Bone marrow (tissue), 2 donors: ENCODE measurements around the gene ANTXR1.

ENCODE experiments used
- DNase-seq, 2 donors: peaks; one replicate each; lab custom pipeline; 2025; lab: John Stamatoyannopoulos, UW

ANTXR1 gene

GRCh38 chr2:69181806-69182427 lies 168.9 kb downstream of the ANTXR1 start:
- DNase-seq = no peak

- no peak for DNase-seq
Observed at GRCh38 chr2:69183659-69184058, 170.7 kb downstream of the ANTXR1 start.

- DNase-seq = no peak
Observed at GRCh38 chr2:69184224-69184623, 171.2 kb downstream of the ANTXR1 start.

GRCh38 chr2:69185807-69186206 lies 172.8 kb downstream of the ANTXR1 start:
- no peak for DNase-seq

GRCh38 chr2:69186614-69187013 lies 173.6 kb downstream of the ANTXR1 start:
- DNase-seq = no peak

- DNase-seq = no peak
Observed at GRCh38 chr2:69188182-69188900, 175.4 kb downstream of the ANTXR1 start.

- no peak for DNase-seq
Observed at GRCh38 chr2:69190743-69191404, 177.9 kb downstream of the ANTXR1 start.

- no peak for DNase-seq
Observed at GRCh38 chr2:69191634-69192033, 178.7 kb downstream of the ANTXR1 start.

GRCh38 chr2:69192176-69192945 lies 179.4 kb downstream of the ANTXR1 start:
- no peak for DNase-seq

- DNase-seq = no peak
Observed at GRCh38 chr2:69195706-69196105, 182.7 kb downstream of the ANTXR1 start.

- DNase-seq = no peak
Observed at GRCh38 chr2:69196327-69197117, 183.5 kb downstream of the ANTXR1 start.

GRCh38 chr2:69200107-69200520 lies 187.1 kb downstream of the ANTXR1 start:
- no peak for DNase-seq

- DNase-seq = no peak
Observed at GRCh38 chr2:69201259-69201658, 188.3 kb downstream of the ANTXR1 start.

- no peak for DNase-seq
Observed at GRCh38 chr2:69202327-69202726, 189.3 kb downstream of the ANTXR1 start.

GRCh38 chr2:69203166-69203985 lies 190.4 kb downstream of the ANTXR1 start:
- DNase-seq = no peak

GRCh38 chr2:69204654-69205053 lies 191.7 kb downstream of the ANTXR1 start:
- no peak for DNase-seq

- no peak for DNase-seq
Observed at GRCh38 chr2:69205076-69205475, 192.1 kb downstream of the ANTXR1 start.

- no peak for DNase-seq
Observed at GRCh38 chr2:69205491-69205890, 192.5 kb downstream of the ANTXR1 start.

- DNase-seq = no peak
Observed at GRCh38 chr2:69208023-69208595, 195.1 kb downstream of the ANTXR1 start.

GRCh38 chr2:69209482-69209881 lies 196.5 kb downstream of the ANTXR1 start:
- no peak for DNase-seq
